GM19025 (cell line): ENCODE measurements around the gene TMEM150A.
"Not testable (repeated sequence)": the region's sequence is repeated elsewhere in the genome, so short reads cannot be mapped to it uniquely, and the experiment has no call there.

Source experiments
- ATAC-seq: cut with Tn5 transposase; IDR thresholded peaks from one replicate; pipeline ENCODE4 v1.9.1; 2021; ENCODE audit warnings: mild to moderate bottlenecking, low read depth, moderate library complexity; ENCODE audit not compliant: unreplicated experiment

TMEM150A gene, protein sequence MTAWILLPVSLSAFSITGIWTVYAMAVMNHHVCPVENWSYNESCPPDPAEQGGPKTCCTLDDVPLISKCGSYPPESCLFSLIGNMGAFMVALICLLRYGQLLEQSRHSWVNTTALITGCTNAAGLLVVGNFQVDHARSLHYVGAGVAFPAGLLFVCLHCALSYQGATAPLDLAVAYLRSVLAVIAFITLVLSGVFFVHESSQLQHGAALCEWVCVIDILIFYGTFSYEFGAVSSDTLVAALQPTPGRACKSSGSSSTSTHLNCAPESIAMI

GRCh38 chr2:85602476-85603234 lies at the start of gene TMEM150A:
Gene TMEM150A, minus strand, starts transcription at chr2:85602698. Its CDS starts 750 bp downstream, at chr2:85601948.
- peak; percentile 94 for ATAC-seq

DNA sequence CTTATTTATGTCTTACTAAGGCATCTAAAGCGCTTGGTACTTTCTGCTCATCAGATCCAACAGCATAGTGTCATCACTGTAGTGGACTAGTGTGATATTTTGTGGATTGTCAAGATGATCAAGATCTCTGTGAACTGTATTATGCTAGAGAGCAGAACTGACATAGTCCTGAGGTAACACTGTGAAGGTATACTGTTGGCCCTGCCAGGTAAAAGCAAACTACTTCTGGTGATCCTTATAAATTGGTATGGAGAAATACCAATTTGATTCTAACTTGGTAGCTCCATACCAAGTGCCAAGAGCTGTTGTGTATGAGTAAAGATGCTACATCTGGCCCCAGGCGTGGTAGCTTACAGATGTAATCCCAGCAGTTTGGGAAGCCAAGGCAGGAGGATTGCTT lies 49.6 kb upstream of the TMEM150A start:
- no peak for ATAC-seq

DNA sequence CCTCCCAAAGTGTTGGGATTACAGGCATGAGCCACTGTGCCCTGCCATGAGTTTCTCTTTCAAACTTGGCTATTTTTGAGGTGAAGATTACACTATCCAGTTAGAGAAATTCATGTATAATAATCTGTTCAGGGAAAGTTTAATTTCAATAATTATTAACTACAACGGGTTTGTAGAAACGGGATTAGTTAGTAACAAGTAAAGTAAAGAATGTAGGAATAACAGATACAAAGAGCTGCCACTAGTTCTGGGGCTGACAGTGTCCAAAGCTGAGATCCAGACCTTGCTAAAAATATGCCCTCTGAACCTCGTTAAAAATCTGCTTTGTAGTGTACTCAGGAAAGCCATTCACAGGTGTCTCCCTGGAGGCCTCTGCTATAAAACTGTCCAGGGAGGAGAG lies 48.6 kb upstream of the TMEM150A start:
- ATAC-seq = no peak

- no peak for ATAC-seq
Measured at GRCh38 chr2:85650456-85650855, 48.0 kb upstream of the TMEM150A start.

DNA sequence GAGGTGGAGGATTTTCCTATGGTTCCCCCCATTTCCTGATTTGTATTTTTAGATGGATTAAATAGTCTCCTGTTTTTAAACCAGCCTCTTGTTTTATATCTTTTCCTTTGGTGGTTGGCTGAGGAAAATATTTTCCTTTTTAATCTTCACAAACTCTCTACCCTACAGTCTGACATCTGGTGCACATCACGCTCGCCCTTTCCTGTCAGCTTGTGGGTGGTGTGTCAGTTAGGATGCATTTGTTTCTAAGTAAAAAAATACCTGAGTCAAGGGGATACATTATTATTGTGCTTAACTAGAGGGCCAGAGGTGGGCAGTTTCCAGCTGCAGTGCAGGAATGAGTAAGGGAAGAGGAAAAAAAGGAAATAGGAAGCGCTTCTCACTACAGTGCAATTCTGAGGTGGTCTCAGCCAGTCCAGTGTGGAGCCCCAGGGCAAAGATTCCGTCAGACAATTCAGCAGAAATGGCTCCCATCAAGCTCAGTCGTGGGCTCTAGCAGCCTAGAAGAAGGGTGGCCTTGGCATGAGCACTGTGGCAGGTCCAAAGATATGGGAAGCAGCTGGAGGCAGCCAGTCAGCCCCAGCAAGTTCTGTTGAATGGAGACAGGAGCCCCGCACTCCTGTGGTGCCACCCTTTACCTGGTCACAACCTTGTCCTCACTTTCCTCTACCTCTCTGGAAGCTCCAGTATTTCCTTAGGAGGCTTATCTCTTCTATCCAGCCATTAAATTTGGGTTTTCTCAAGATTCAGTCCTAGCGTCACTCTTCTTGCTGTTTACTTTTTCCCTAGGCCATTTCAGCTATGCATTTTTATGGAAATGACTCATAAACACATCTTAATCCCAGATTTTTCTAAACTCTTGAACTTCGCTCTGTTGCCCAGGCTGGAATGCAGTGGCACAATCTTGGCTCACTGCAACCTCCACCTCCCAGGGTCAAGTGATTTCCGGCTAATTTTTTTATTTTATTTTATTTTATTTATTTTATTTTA lies 47.0 kb upstream of the TMEM150A start:
- no peak for ATAC-seq

DNA sequence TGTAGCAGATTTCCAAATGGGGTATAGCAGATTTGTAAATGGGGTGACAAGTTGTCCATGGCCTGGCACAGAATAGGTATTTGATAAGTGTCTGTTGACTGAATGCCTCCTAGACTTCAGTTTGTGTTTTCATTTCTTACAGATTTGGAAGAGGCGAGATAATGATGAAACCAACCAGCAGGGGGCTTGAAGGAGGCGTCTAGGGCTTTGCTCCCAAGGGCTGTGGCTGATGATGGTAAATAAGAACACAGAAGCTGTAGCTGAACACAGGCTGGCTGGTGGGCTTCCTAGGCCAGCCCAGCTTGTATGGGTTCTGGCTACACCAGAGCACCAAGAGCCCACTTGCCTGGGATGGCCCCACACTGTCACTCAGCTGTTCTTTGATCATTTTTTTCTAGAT lies 46.1 kb upstream of the TMEM150A start:
- ATAC-seq = no peak

- no peak for ATAC-seq
Measured at GRCh38 chr2:85647823-85648526, 45.5 kb upstream of the TMEM150A start.

- ATAC-seq = no peak
Measured at GRCh38 chr2:85646166-85646565, 43.7 kb upstream of the TMEM150A start.

GRCh38 chr2:85644909-85645308 lies 42.4 kb upstream of the TMEM150A start:
- no peak for ATAC-seq

GRCh38 chr2:85642725-85643124 lies 40.2 kb upstream of the TMEM150A start:
- no peak for ATAC-seq

GRCh38 chr2:85635636-85636035 lies 33.1 kb upstream of the TMEM150A start:
- no peak for ATAC-seq

GRCh38 chr2:85635011-85635410 lies 32.5 kb upstream of the TMEM150A start:
- ATAC-seq = no peak

GRCh38 chr2:85631316-85631715 lies 28.8 kb upstream of the TMEM150A start:
- ATAC-seq = no peak

DNA sequence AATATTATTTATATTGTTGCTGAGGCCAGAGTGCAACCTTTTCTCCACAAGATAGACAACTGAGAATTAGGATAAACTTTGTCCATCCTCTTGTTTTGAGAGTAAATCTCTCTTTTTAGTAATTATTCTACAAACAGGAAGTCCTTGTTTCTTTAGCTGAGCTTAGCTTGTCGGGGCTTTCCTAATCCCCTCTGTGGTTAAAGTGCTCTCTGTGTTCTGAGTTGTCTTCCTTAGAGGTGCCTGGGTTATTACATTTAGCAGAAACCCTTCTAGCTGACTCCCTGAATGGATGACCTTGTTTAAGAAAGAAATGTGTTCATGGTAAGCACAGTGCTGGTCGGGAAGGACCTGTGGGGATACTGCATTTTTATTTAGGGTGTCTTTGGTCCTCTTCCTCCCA lies 26.2 kb upstream of the TMEM150A start:
- peak; percentile 80 for ATAC-seq

GRCh38 chr2:85623991-85624390 lies 21.5 kb upstream of the TMEM150A start:
- no peak for ATAC-seq

- no peak for ATAC-seq
Measured at GRCh38 chr2:85621338-85621737, 18.8 kb upstream of the TMEM150A start.

DNA sequence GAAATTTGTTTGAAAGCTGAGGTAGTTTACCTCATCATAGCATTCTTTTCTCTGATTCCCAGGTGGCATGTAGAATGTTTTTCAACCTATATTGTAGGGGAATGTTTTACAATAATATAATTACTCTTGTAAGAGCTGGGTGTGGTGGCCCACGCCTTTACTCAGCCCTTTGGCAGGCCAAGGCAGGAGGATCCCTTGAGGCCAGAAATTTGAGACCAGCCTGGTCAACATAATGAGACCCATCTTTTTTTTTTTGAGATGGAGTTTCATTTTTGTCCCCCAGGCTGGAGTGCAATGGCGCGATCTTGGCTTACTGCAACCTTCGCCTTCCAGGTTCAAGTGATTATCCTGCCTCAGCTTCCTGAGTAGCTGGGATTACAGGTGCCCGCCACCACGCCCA lies 17.1 kb upstream of the TMEM150A start:
- ATAC-seq = no peak

DNA sequence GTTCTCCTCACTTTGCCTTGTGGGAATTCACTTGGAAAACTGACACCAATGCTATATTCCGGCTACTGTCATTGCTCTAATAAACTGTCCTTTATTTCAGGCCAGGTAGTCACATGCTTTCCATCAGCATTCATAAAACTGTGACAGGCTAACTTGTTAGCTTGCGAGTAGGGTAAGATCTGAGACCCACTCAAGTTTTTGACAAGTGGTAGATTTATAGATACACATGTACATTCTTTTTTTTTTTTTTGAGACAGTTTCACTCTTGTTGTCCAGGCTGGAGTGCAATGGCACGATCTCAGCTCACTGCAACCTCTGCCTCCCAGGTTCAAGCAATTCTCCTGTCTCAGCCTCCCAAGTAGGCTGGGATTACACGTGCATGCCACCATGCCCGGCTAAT lies 15.2 kb upstream of the TMEM150A start:
- not testable (repeated sequence) for ATAC-seq

- no peak for ATAC-seq
Measured at GRCh38 chr2:85615413-85615728, 12.9 kb upstream of the TMEM150A start.

- ATAC-seq = not testable (repeated sequence)
Measured at GRCh38 chr2:85614757-85615156, 12.3 kb upstream of the TMEM150A start.
